Vagina (tissue), 2 donors: Measurements from ENCODE around the gene NELL1. TPM values are rescaled to one million over a fixed set of nuclear protein-coding genes. Genes with fewer than 3 reads are reported as not detected.

Source experiments
- DNase-seq, 2 donors: peaks; one replicate each; pipeline ENCODE4 v3.0.0-alpha.2; 2017; ENCODE audit errors: extremely low spot score in 2 of 2
- H3K27ac ChIP-seq: fragments of 200-600 bp; sonication (generic); one replicate; pipeline ENCODE4 v1.5.1; 2019
- H3K27me3 ChIP-seq: fragments of 200-600 bp; sonication (generic); one replicate; pipeline ENCODE4 v1.5.1; 2019
- H3K36me3 ChIP-seq, 2 donors: fragments of 200-600 bp; sonication (generic); one replicate each; pipeline ENCODE4 v1.5.1; 2017 to 2019
- H3K4me1 ChIP-seq: fragments of 200-600 bp; sonication (generic); one replicate; pipeline ENCODE4 v1.5.1; 2019
- H3K4me3 ChIP-seq, 2 donors: fragments of 200-600 bp; sonication (generic); 1 replicate in 1 of 2; 2 replicates in 1 of 2; pipeline ENCODE4 v1.5.1; 2016 to 2019
- H3K9me3 ChIP-seq: fragments of 200-600 bp; sonication (generic); one replicate; pipeline ENCODE4 v1.5.1; 2019
- CTCF ChIP-seq, 3 experiments: fragments of 450-650 bp in 2 of 3; fragments of 200-600 bp in 1 of 3; sonication (generic) in 1 of 3; IDR thresholded peaks; one replicate each; pipeline ENCODE4 v1.5.1; 2017 to 2019; ENCODE audit warnings: antibody characterized with exemption in 3 of 3, mild to moderate bottlenecking in 2 of 3, moderate library complexity in 2 of 3
- POLR2A ChIP-seq, 2 donors: fragments of 450-650 bp; IDR thresholded peaks; one replicate each; pipeline ENCODE4 v1.6.1; 2017; ENCODE audit warnings: antibody characterized with exemption in 2 of 2, mild to moderate bottlenecking in 2 of 2, moderate library complexity in 2 of 2
- POLR2AphosphoS5 ChIP-seq, 2 donors: sonication (generic); formaldehyde crosslinking; IDR thresholded peaks; one replicate each; pipeline ENCODE4 v1.9.0; 2017; ENCODE audit warnings: antibody characterized with exemption in 2 of 2, mild to moderate bottlenecking in 2 of 2, low read depth in 1 of 2; ENCODE audit not compliant: insufficient read depth in 1 of 2
- intact Hi-C: fragments of 100-400 bp; cut with DNase I; formaldehyde crosslinking; loops from one replicate; pipeline ENCODE4 v1.15.1; 2023
- total RNA-seq: library from RNA; depleted of rRNA; stranded (reverse); fragments of >200 nt; gene quantifications from one replicate; pipeline ENCODE4 v1.2.3, GENCODE V29; 2016

Gene NELL1
- total RNA-seq, 1 donor from 2014 or later = 0.49 TPM

GRCh38 chr11:20990447-20990846 lies 321.1 kb downstream of the NELL1 start:
- no peaks in the 10 kb centered on the region for H3K9me3 ChIP-seq
- H3K36me3 ChIP-seq = no peaks in the 10 kb centered on the region
- H3K27ac ChIP-seq = no peak overlapping the region
- no peak for DNase-seq
- no peak for TF ChIP-seq CTCF (IDR thresholded peaks at IDR 0.05)
- TF ChIP-seq POLR2A (IDR thresholded peaks at IDR 0.05) = no peak
- TF ChIP-seq POLR2AphosphoS5 (IDR thresholded peaks at IDR 0.05; ENCODE audit: insufficient read depth in 1 of 2, low read depth in 1 of 2) = no peak
- no peaks in the 10 kb centered on the region for H3K4me1 ChIP-seq
- no peaks in the 10 kb centered on the region for H3K27me3 ChIP-seq
- intact Hi-C loops = no loop called here
- no peak overlapping the region for H3K4me3 ChIP-seq

DNA sequence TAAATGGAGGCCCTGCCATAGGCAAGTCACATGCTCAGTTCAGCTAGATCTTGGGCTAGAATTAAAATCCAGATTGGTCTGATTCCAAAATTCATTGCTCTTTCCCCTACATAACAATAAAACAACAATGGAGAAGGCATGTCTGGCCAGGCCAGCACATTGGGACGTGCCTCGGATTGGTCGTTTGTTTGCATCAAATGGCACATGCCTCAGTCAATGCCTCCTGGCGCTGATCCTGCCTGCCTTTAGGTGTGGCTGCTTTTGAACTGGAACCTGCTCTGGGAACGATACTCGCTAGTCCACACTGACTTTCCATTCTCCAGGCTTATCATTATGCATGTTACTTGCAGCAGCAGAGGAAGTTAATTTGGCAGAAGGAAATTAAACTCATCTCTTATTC lies 322.1 kb downstream of the NELL1 start:
- intact Hi-C loops = no loop called here

GRCh38 chr11:21007297-21007696 lies 337.9 kb downstream of the NELL1 start:
- H3K27ac ChIP-seq = no peak overlapping the region
- TF ChIP-seq POLR2AphosphoS5 (IDR thresholded peaks at IDR 0.05; ENCODE audit: insufficient read depth in 1 of 2, low read depth in 1 of 2) = no peak
- TF ChIP-seq POLR2A (IDR thresholded peaks at IDR 0.05) = no peak
- no peak for TF ChIP-seq CTCF (IDR thresholded peaks at IDR 0.05)
- H3K27me3 ChIP-seq = no peaks in the 10 kb centered on the region
- no peaks in the 10 kb centered on the region for H3K9me3 ChIP-seq
- no peaks in the 10 kb centered on the region for H3K4me1 ChIP-seq
- H3K36me3 ChIP-seq = no peaks in the 10 kb centered on the region
- DNase-seq = no peak
- H3K4me3 ChIP-seq = no peak overlapping the region
- intact Hi-C loops = no loop called here

More for the DNA sequence above, 322.1 kb downstream of the NELL1 start:
- no peaks in the 10 kb centered on the region for H3K4me1 ChIP-seq
- no peak for DNase-seq
- TF ChIP-seq POLR2AphosphoS5 (IDR thresholded peaks at IDR 0.05; ENCODE audit: insufficient read depth in 1 of 2, low read depth in 1 of 2) (no peak), CTCF (IDR thresholded peaks at IDR 0.05) (no peak), POLR2A (IDR thresholded peaks at IDR 0.05) (no peak)
- H3K27me3 ChIP-seq = no peaks in the 10 kb centered on the region
- no peak overlapping the region for H3K4me3 ChIP-seq
- no peaks in the 10 kb centered on the region for H3K9me3 ChIP-seq
- no peak overlapping the region for H3K27ac ChIP-seq
- no peaks in the 10 kb centered on the region for H3K36me3 ChIP-seq

GRCh38 chr11:21018248-21018647 lies 348.9 kb downstream of the NELL1 start:
- no peak overlapping the region for H3K27ac ChIP-seq

DNA sequence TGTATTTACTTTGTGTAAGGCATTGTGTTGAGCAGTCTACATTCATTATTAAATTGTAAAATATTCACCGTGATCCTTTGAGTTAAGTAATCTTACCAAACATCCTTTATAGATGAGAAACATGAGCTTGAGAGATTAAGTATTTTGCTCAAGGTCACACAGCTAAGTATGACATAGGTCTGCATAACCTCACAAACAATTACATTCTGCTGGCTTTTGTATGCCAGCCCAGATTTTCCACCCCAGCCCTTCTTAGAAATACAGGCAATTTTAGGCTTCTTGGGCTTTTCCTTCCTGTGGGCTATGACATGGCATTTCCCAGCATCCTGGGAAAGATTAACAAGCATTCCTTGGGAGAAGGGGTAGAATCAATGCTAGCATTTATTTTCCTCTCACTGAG lies 357.3 kb downstream of the NELL1 start:
- H3K27ac ChIP-seq = no peak overlapping the region
- no peaks in the 10 kb centered on the region for H3K4me1 ChIP-seq
- DNase-seq = no peak
- H3K36me3 ChIP-seq = no peaks in the 10 kb centered on the region
- no peaks in the 10 kb centered on the region for H3K27me3 ChIP-seq
- H3K4me3 ChIP-seq = no peak overlapping the region
- TF ChIP-seq CTCF (IDR thresholded peaks at IDR 0.05) (no peak), POLR2A (IDR thresholded peaks at IDR 0.05) (no peak), POLR2AphosphoS5 (IDR thresholded peaks at IDR 0.05; ENCODE audit: insufficient read depth in 1 of 2, low read depth in 1 of 2) (no peak)
- H3K9me3 ChIP-seq = no peaks in the 10 kb centered on the region
- intact Hi-C loops = no loop called here

More at GRCh38 chr11:21018248-21018647, 348.9 kb downstream of the NELL1 start:
- TF ChIP-seq CTCF (IDR thresholded peaks at IDR 0.05) = no peak
- no peak for DNase-seq
- H3K4me3 ChIP-seq = no peak overlapping the region
- H3K9me3 ChIP-seq = no peaks in the 10 kb centered on the region
- intact Hi-C loops = no loop called here
- H3K27me3 ChIP-seq = no peaks in the 10 kb centered on the region
- no peaks in the 10 kb centered on the region for H3K4me1 ChIP-seq
- no peaks in the 10 kb centered on the region for H3K36me3 ChIP-seq
